MM.1S (cell line): ENCODE data around the gene RASSF10.

Experiments
- EZH2 ChIP-seq: fragments of 300-600 bp; sonication (generic); optimal IDR thresholded peaks from 2 replicates; pipeline ENCODE3; 2017; ENCODE audit warnings: low read depth, mild to moderate bottlenecking, antibody characterized with exemption, low read length, mixed read lengths
- EZH2phosphoT487 ChIP-seq: fragments of 300-600 bp; sonication (generic); IDR thresholded peaks from 2 replicates; pipeline ENCODE4 v1.6.1; 2018; ENCODE audit warnings: antibody characterized with exemption, low read length
- TF ChIP-seq, protein P1 (sequence below): fragments of 300-600 bp; sonication (generic); IDR thresholded peaks from 2 replicates; pipeline ENCODE4 v1.5.1; 2016; ENCODE audit warnings: antibody characterized with exemption, low read length, mixed read lengths

DNA sequence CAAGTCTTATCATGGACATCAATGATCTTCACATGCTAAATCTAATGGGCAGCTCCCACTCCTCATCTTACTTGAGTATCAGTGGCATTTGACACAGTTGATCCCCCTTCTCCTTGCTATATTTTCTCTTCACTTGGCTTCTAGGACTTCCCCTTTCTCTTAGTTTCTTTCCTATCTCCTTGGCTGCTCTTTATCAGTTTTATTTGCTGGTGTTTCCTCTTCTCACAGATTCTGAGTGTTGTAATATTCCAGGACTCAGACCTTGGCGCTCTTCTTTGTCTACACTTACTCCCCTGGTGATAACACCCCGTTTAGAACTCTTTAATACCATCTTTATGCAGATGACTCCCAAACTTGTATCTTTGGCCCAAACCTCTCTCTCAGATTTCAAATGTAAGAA, 33.9 kb upstream of the RASSF10 start:
- TF ChIP-seq, protein P1, sequence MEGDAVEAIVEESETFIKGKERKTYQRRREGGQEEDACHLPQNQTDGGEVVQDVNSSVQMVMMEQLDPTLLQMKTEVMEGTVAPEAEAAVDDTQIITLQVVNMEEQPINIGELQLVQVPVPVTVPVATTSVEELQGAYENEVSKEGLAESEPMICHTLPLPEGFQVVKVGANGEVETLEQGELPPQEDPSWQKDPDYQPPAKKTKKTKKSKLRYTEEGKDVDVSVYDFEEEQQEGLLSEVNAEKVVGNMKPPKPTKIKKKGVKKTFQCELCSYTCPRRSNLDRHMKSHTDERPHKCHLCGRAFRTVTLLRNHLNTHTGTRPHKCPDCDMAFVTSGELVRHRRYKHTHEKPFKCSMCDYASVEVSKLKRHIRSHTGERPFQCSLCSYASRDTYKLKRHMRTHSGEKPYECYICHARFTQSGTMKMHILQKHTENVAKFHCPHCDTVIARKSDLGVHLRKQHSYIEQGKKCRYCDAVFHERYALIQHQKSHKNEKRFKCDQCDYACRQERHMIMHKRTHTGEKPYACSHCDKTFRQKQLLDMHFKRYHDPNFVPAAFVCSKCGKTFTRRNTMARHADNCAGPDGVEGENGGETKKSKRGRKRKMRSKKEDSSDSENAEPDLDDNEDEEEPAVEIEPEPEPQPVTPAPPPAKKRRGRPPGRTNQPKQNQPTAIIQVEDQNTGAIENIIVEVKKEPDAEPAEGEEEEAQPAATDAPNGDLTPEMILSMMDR: no peak
- TF ChIP-seq EZH2 (no peak), EZH2phosphoT487 (no peak)
